C4-2B (cell line): ENCODE results near the gene DDX6.

Experiments used
- ZFX ChIP-seq: fragments of 450-650 bp; IDR thresholded peaks from 2 replicates; pipeline ENCODE4 v1.6.1; 2017
- TF ChIP-seq, protein P1 (sequence below): fragments of 450-650 bp; conservative IDR thresholded peaks from 2 replicates; pipeline ENCODE4 v1.5.1; 2017; ENCODE audit warnings: mild to moderate bottlenecking

DNA sequence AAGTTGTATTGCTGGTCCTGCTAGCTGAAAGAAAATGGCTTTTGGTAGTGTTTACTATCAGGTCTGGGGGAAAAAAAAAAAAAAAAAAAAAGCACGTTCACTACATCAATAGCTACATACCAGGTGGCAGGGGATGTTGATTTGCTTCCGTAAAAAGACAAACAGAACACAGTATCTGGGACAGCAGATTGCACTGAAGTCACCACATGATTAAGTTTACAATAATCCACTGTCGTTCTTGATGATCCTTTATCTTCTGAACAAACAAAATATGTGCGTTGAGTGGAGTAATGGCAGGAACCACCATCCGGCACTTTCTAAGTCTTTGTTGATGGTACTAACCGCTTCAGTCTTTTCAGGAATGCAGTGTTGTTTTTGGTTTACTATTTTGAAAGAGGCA is 48.7 kb downstream of the DDX6 start:
- TF ChIP-seq, protein P1, sequence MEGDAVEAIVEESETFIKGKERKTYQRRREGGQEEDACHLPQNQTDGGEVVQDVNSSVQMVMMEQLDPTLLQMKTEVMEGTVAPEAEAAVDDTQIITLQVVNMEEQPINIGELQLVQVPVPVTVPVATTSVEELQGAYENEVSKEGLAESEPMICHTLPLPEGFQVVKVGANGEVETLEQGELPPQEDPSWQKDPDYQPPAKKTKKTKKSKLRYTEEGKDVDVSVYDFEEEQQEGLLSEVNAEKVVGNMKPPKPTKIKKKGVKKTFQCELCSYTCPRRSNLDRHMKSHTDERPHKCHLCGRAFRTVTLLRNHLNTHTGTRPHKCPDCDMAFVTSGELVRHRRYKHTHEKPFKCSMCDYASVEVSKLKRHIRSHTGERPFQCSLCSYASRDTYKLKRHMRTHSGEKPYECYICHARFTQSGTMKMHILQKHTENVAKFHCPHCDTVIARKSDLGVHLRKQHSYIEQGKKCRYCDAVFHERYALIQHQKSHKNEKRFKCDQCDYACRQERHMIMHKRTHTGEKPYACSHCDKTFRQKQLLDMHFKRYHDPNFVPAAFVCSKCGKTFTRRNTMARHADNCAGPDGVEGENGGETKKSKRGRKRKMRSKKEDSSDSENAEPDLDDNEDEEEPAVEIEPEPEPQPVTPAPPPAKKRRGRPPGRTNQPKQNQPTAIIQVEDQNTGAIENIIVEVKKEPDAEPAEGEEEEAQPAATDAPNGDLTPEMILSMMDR: no peak
- no peak for TF ChIP-seq ZFX
